MCF 10A (cell line): ENCODE data around the gene FOXP3. TPM values are rescaled to one million over a fixed set of nuclear protein-coding genes. Genes with fewer than 3 reads are reported as not detected.

Experiments
- BruUV-seq: library from RNA; stranded (reverse); fragments of 400-500 nt; replicated peaks from 2 replicates; lab custom pipeline; 2021; lab: Mats Ljungman, UMichigan
- CTCF ChIA-PET: fragments of 300-600 bp; sonication (Branson Sonifier 250); formaldehyde crosslinking; extraction: SDS; loops from one replicate; lab custom pipeline; 2021; ENCODE audit warnings: antibody characterized with exemption, inconsistent platforms; lab: Yijun Ruan, JAX
- POLR2A ChIA-PET: fragments of 300-600, 350-650 bp; sonication (Branson Sonifier 250); formaldehyde crosslinking; extraction: SDS; loops from one replicate; lab custom pipeline; 2020; ENCODE audit warnings: antibody characterized with exemption, inconsistent platforms; lab: Yijun Ruan, JAX
- DNase-seq: peaks from one replicate; pipeline ENCODE4 v3.0.0-alpha.2; 2018; ENCODE audit not compliant: unreplicated experiment
- H3K27ac Mint-ChIP-seq: one replicate; pipeline ENCODE4 v1.8.0; 2022; ENCODE audit warnings: mild to moderate bottlenecking, low read depth, mixed read lengths; ENCODE audit not compliant: unreplicated experiment
- H3K27me3 Mint-ChIP-seq: one replicate; pipeline ENCODE4 v1.8.0; 2022; ENCODE audit warnings: mixed read lengths; ENCODE audit not compliant: insufficient read depth, unreplicated experiment
- H3K36me3 Mint-ChIP-seq: one replicate; pipeline ENCODE4 v1.8.0; 2022; ENCODE audit warnings: mild to moderate bottlenecking, moderate library complexity, mixed read lengths; ENCODE audit not compliant: insufficient read depth, unreplicated experiment
- H3K4me1 Mint-ChIP-seq: one replicate; pipeline ENCODE4 v1.8.0; 2022; ENCODE audit warnings: mixed read lengths; ENCODE audit not compliant: insufficient read depth, unreplicated experiment
- H3K4me3 Mint-ChIP-seq: one replicate; pipeline ENCODE4 v1.8.0; 2022; ENCODE audit warnings: mild to moderate bottlenecking, moderate library complexity, mixed read lengths; ENCODE audit not compliant: unreplicated experiment
- H3K9me3 Mint-ChIP-seq: one replicate; pipeline ENCODE4 v1.8.0; 2022; ENCODE audit warnings: mixed read lengths; ENCODE audit not compliant: unreplicated experiment
- intact Hi-C: fragments of 100-400 bp; cut with micrococcal nuclease; formaldehyde crosslinking; loops from 2 replicates; pipeline ENCODE4 v1.14.1; 2022
- total RNA-seq: library from RNA; stranded (reverse); gene quantifications from 2 replicates; pipeline ENCODE4 v1.2.3, GENCODE V29; 2022
- TF ChIP-seq, protein P1 (sequence below): fragments of 200-600 bp; IDR thresholded peaks from one replicate; pipeline ENCODE4 v1.8.0; 2022; ENCODE audit warnings: antibody characterized with exemption, mild to moderate bottlenecking; ENCODE audit not compliant: unreplicated experiment

Gene FOXP3
- total RNA-seq, 1 experiment from 2014 or later = 0.26 TPM

DNA sequence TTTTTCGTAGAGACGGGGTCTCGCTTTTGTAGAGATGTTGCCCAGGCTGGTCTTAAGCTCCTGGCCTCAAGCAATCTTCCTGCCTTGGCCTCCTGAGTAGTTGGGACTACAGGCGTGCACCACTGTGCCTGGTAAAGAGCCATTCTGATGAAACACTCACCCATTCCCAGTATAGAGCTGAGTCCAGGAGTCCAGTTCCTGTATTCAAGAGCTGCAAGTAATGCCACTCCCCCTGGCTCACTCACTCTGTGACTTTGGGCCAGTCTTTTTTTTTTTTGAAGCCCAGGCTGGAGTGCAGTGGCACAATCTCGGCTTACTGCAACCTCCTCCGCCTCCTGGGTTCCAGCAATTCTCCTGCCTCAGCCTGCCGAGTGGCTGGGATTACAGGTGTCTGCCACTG, 25.8 kb downstream of the FOXP3 start:
- peaks cover 6% of the 10 kb centered on the region for H3K9me3 Mint-ChIP-seq
- CTCF ChIA-PET = interaction anchor here (0.7 to 2.1 kb wide), 2 partner anchors 46 to 68 kb away, joined by 3 to 5 read pairs; no protein-coding TSS in a partner anchor
- intact Hi-C loops = no loop called here
- H3K36me3 Mint-ChIP-seq = peaks cover 6% of the 10 kb centered on the region
- TF ChIP-seq, protein P1, sequence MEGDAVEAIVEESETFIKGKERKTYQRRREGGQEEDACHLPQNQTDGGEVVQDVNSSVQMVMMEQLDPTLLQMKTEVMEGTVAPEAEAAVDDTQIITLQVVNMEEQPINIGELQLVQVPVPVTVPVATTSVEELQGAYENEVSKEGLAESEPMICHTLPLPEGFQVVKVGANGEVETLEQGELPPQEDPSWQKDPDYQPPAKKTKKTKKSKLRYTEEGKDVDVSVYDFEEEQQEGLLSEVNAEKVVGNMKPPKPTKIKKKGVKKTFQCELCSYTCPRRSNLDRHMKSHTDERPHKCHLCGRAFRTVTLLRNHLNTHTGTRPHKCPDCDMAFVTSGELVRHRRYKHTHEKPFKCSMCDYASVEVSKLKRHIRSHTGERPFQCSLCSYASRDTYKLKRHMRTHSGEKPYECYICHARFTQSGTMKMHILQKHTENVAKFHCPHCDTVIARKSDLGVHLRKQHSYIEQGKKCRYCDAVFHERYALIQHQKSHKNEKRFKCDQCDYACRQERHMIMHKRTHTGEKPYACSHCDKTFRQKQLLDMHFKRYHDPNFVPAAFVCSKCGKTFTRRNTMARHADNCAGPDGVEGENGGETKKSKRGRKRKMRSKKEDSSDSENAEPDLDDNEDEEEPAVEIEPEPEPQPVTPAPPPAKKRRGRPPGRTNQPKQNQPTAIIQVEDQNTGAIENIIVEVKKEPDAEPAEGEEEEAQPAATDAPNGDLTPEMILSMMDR = no peak
- DNase-seq = no peak
- no peak overlapping the region for H3K4me3 Mint-ChIP-seq
- no peak overlapping the region for H3K27ac Mint-ChIP-seq
- no peaks in the 10 kb centered on the region for H3K27me3 Mint-ChIP-seq
- POLR2A ChIA-PET = interaction anchor here (1.5 kb wide), 1 partner anchor 10 kb away, joined by 3 read pairs; no protein-coding TSS in a partner anchor
- peaks cover 11% of the 10 kb centered on the region for H3K4me1 Mint-ChIP-seq
- BruUV-seq = no TSS peak

DNA sequence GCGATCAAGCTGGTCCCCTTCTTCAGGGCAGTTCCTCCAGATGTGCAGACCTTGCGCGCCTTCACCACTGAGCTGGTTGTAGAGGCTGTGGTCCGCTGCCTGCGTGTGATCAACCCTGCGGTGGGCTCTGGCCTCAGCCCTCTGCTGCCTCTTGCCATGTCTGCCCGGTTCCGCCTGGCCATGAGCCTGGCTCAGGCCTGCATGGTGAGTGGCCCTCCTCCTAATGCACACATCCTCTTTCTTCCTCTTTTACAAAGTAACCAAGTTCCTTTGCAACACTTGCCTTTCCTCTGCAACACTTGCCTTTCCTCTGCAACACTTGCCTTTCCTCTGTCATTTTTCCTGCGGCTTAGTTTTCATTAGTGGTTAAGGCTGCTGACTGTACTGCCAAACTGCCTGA, 27.4 kb downstream of the FOXP3 start:
- Mint-ChIP-seq H3K36me3 (no peaks in the 10 kb centered on the region), H3K4me3 (peak overlapping the region; percentile 24), H3K4me1 (peaks cover 6% of the 10 kb centered on the region), H3K27me3 (no peaks in the 10 kb centered on the region), H3K9me3 (no peaks in the 10 kb centered on the region), H3K27ac (no peak overlapping the region)
- TF ChIP-seq, protein P1 = no peak
- CTCF ChIA-PET = interaction anchor here (0.5 kb wide), 1 partner anchor 8 kb away, joined by 4 read pairs; no protein-coding TSS in a partner anchor
- no TSS peak for BruUV-seq
- intact Hi-C loops = no loop called here
- no peak for DNase-seq
- POLR2A ChIA-PET = no interaction called here

GRCh38 chrX:49233887-49234555, 30.5 kb downstream of the FOXP3 start:
- TF ChIP-seq, protein P1 = no peak
- intact Hi-C loops = no loop called here
- BruUV-seq = no TSS peak
- CTCF ChIA-PET = no interaction called here
- no peaks in the 10 kb centered on the region for H3K27me3 Mint-ChIP-seq
- no peaks in the 10 kb centered on the region for H3K36me3 Mint-ChIP-seq
- no peak overlapping the region for H3K27ac Mint-ChIP-seq
- no peaks in the 10 kb centered on the region for H3K9me3 Mint-ChIP-seq
- H3K4me3 Mint-ChIP-seq = no peak overlapping the region
- POLR2A ChIA-PET = interaction anchor here (1.0 kb wide), 1 partner anchor 17 kb away, joined by 3 read pairs; no protein-coding TSS in a partner anchor
- no peak for DNase-seq
- H3K4me1 Mint-ChIP-seq = peaks cover 6% of the 10 kb centered on the region

GRCh38 chrX:49233176-49233575, 31.3 kb downstream of the FOXP3 start, which contains the start of gene CACNA1F:
CACNA1F (minus strand) TSS chrX:49233340; CDS start chrX:49233309, 31 bp downstream.
- Mint-ChIP-seq H3K27ac (no peak within 1 kb of the TSS), H3K36me3 (no peaks in the 10 kb centered on the region), H3K4me1 (peaks cover 6% of the 10 kb centered on the region), H3K27me3 (no peaks in the 10 kb centered on the region), H3K4me3 (no peak within 1 kb of the TSS), H3K9me3 (no peaks in the 10 kb centered on the region)
- TF ChIP-seq, protein P1 = no peak
- ChIA-PET CTCF (no interaction called here), POLR2A (no interaction called here)
- no peak for DNase-seq
- no TSS peak for BruUV-seq
- intact Hi-C loops = no loop called here
